Left renal pelvis (tissue), 4 donors: ENCODE measurements around the gene FARSA. TPM values are rescaled to one million over a fixed set of nuclear protein-coding genes. Genes with fewer than 3 reads are reported as not detected.

Source experiments
- DNase-seq, 4 donors: peaks; one replicate each; pipeline ENCODE4 v3.0.0-alpha.2; 2013; ENCODE audit warnings: low read depth in 4 of 4, low spot score in 3 of 4
- polyA plus RNA-seq, 4 donors: library from polyadenylated mRNA; unstranded; fragments of 120-200 nt; gene quantifications; one replicate each; pipeline ENCODE4 v1.2.1, GENCODE V29; 2013; ENCODE audit not compliant: insufficient read length in 4 of 4

Gene FARSA
- polyA plus RNA-seq, 4 donors = 32.3 to 59.0 (median 45.4) TPM

GRCh38 chr19:12872941-12873890 lies 60.3 kb downstream of the FARSA start:
- no peak for DNase-seq

Other genes with a start within 250 kb of the FARSA start
- under 1 TPM in 1 of 4 donors, not detected in 3; 0.63 TPM for gene GNG14, start 245.7 kb downstream of the FARSA start, polyA plus RNA-seq
- gene FBXW9, start 237.1 kb downstream of the FARSA start, polyA plus RNA-seq = 10 to 100 TPM in 3 of 4 donors, 1 to 10 TPM in 1; 5.8 to 18.7 (median 11.3) TPM
- 10 to 100 TPM; 60.5 to 82.1 (median 69.8) TPM for gene TNPO2, start 209.8 kb downstream of the FARSA start, polyA plus RNA-seq
- gene TRIR, start 199.0 kb downstream of the FARSA start, polyA plus RNA-seq = 100 to 1,000 TPM; 139 to 201 (median 152) TPM
- gene GET3, start 196.2 kb downstream of the FARSA start, polyA plus RNA-seq = 10 to 100 TPM; 70.6 to 94.6 (median 77.6) TPM
- gene BEST2, start 181.9 kb downstream of the FARSA start, polyA plus RNA-seq = under 1 TPM in 1 of 4 donors, not detected in 3; 0.23 TPM
- 10 to 100 TPM; 17.8 to 90.4 (median 45.4) TPM for gene HOOK2, start 158.2 kb downstream of the FARSA start, polyA plus RNA-seq
- gene JUNB, start 142.2 kb downstream of the FARSA start, polyA plus RNA-seq = 100 to 1,000 TPM in 1 of 4 donors, 10 to 100 TPM in 3; 13.8 to 678 (median 32.3) TPM
- gene PRDX2, start 131.9 kb downstream of the FARSA start, polyA plus RNA-seq = 100 to 1,000 TPM; 242 to 339 (median 290) TPM
- gene THSD8, start 131.6 kb downstream of the FARSA start, polyA plus RNA-seq = 10 to 100 TPM in 1 of 4 donors, 1 to 10 TPM in 3; 5.8 to 12.9 (median 8.2) TPM
- 10 to 100 TPM; 25.6 to 38.5 (median 29.9) TPM for gene RNASEH2A, start 127.1 kb downstream of the FARSA start, polyA plus RNA-seq
- under 1 TPM in 2 of 4 donors, not detected in 2; 0.20 to 0.29 TPM for gene RTBDN, start 99.1 kb downstream of the FARSA start, polyA plus RNA-seq
- 1 to 10 TPM in 3 of 4 donors, under 1 TPM in 1; 0.94 to 1.7 (median 1.2) TPM for gene MAST1, start 95.2 kb downstream of the FARSA start, polyA plus RNA-seq
- 10 to 100 TPM; 12.0 to 14.0 (median 12.6) TPM for gene DNASE2, start 52.3 kb downstream of the FARSA start, polyA plus RNA-seq
- 1 to 10 TPM in 1 of 4 donors, under 1 TPM in 3; 0.19 to 3.4 (median 0.34) TPM for gene KLF1, start 46.5 kb downstream of the FARSA start, polyA plus RNA-seq
- 10 to 100 TPM; 14.9 to 36.7 (median 26.0) TPM for gene GCDH, start 42.6 kb downstream of the FARSA start, polyA plus RNA-seq
- 1 to 10 TPM; 2.0 to 5.4 (median 2.7) TPM for gene SYCE2, start 14.4 kb downstream of the FARSA start, polyA plus RNA-seq
- 100 to 1,000 TPM; 715 to 943 (median 905) TPM for gene CALR, start 4.9 kb upstream of the FARSA start, polyA plus RNA-seq
- 10 to 100 TPM; 68.2 to 96.0 (median 74.4) TPM for gene RAD23A, start 12.2 kb upstream of the FARSA start, polyA plus RNA-seq
- gene GADD45GIP1, start 23.5 kb upstream of the FARSA start, polyA plus RNA-seq = 10 to 100 TPM; 23.2 to 46.5 (median 28.4) TPM
- gene DAND5, start 35.9 kb upstream of the FARSA start, polyA plus RNA-seq = under 1 TPM in 2 of 4 donors, not detected in 2; 0.08 to 0.10 TPM
- gene NFIX, start 61.8 kb upstream of the FARSA start, polyA plus RNA-seq = 100 to 1,000 TPM in 1 of 4 donors, 10 to 100 TPM in 3; 18.9 to 130 (median 23.3) TPM
- gene LYL1, start 169.1 kb upstream of the FARSA start, polyA plus RNA-seq = 1 to 10 TPM; 3.5 to 8.1 (median 5.3) TPM
- 10 to 100 TPM; 26.0 to 44.9 (median 35.0) TPM for gene TRMT1, start 183.0 kb upstream of the FARSA start, polyA plus RNA-seq
- gene NACC1, start 184.6 kb upstream of the FARSA start, polyA plus RNA-seq = 10 to 100 TPM; 12.7 to 33.2 (median 22.0) TPM
- 10 to 100 TPM; 55.8 to 71.7 (median 57.1) TPM for gene STX10, start 216.7 kb upstream of the FARSA start, polyA plus RNA-seq
- 100 to 1,000 TPM in 1 of 4 donors, 10 to 100 TPM in 3; 50.6 to 480 (median 68.7) TPM for gene IER2, start 216.7 kb upstream of the FARSA start, polyA plus RNA-seq